Spleen (tissue), 11 donors: ENCODE results near the gene KRTAP12-1. TPM values are rescaled to one million over a fixed set of nuclear protein-coding genes. Genes with fewer than 3 reads are reported as not detected.

Experiments used
- DNase-seq: peaks from one replicate; pipeline ENCODE4 v3.0.0-alpha.2; 2020
- H3K27ac ChIP-seq, 8 donors: fragments of 200-600 bp; sonication (generic) in 7 of 8; 1 replicate in 4 of 8; 2 replicates in 4 of 8; pipeline versions ENCODE4 v1.5.0 to v1.8.0; 2016 to 2021; ENCODE audit warnings: inconsistent platforms in 4 of 8, mild to moderate bottlenecking in 4 of 8, moderate library complexity in 1 of 8
- H3K27me3 ChIP-seq, 7 donors: fragments of 200-600 bp; sonication (generic) in 6 of 7; replicated peaks in 1 of 7; 1 replicate in 4 of 7; 2 replicates in 3 of 7; pipeline versions ENCODE4 v1.5.0 to v1.8.0; 2016 to 2021; ENCODE audit warnings: inconsistent platforms in 3 of 7, mild to moderate bottlenecking in 1 of 7
- H3K36me3 ChIP-seq, 6 donors: fragments of 200-600 bp; sonication (generic) in 5 of 6; 1 replicate in 4 of 6; 2 replicates in 2 of 6; pipeline versions ENCODE4 v1.5.0 to v1.8.0; 2016 to 2021; ENCODE audit warnings: inconsistent platforms in 2 of 6
- H3K4me1 ChIP-seq, 6 donors: fragments of 200-600 bp; sonication (generic) in 5 of 6; 1 replicate in 3 of 6; 2 replicates in 3 of 6; pipeline versions ENCODE4 v1.5.0 to v1.8.0; 2016 to 2021; ENCODE audit warnings: inconsistent platforms in 3 of 6
- H3K4me3 ChIP-seq, 8 donors: fragments of 200-600 bp; sonication (generic) in 7 of 8; 1 replicate in 4 of 8; 2 replicates in 4 of 8; pipeline versions ENCODE4 v1.5.0 to v1.8.0; 2016 to 2021; ENCODE audit warnings: inconsistent platforms in 4 of 8, mild to moderate bottlenecking in 4 of 8, moderate library complexity in 2 of 8
- H3K9me3 ChIP-seq, 8 donors: fragments of 200-600 bp; sonication (generic) in 7 of 8; 1 replicate in 4 of 8; 2 replicates in 4 of 8; pipeline versions ENCODE4 v1.5.0 to v1.8.0; 2016 to 2021; ENCODE audit warnings: inconsistent platforms in 4 of 8
- CTCF ChIP-seq, 11 experiments: fragments of 200-600 bp in 7 of 11; fragments of 450-650 bp in 4 of 11; sonication (generic) in 4 of 11; IDR thresholded peaks in 8 of 11; conservative IDR thresholded peaks in 3 of 11; 1 replicate in 7 of 11; 2 replicates in 4 of 11; pipeline versions ENCODE4 v1.4.0 to v1.8.0; 2016 to 2021; ENCODE audit warnings: antibody characterized with exemption in 11 of 11, inconsistent platforms in 4 of 11, mild to moderate bottlenecking in 1 of 11
- POLR2A ChIP-seq, 3 donors: fragments of 450-650 bp; IDR thresholded peaks; one replicate each; pipeline ENCODE4 v1.5.1; 2017; ENCODE audit warnings: antibody characterized with exemption in 3 of 3, mild to moderate bottlenecking in 1 of 3
- POLR2AphosphoS5 ChIP-seq, 3 donors: sonication (generic); formaldehyde crosslinking; IDR thresholded peaks; one replicate each; pipeline ENCODE4 v1.5.1; 2017; ENCODE audit warnings: antibody characterized with exemption in 3 of 3
- WGBS, 5 donors: extraction: QIAGEN DNeasy Blood & Tissue Kit in 3 of 5; methylation state at CpG; one replicate each; pipeline versions ENCODE4 v1.1.5 to v1.1.7; 2013 to 2018; 5-methylcytosine and 5-hydroxymethylcytosine counted together
- intact Hi-C: fragments of 100-400 bp; cut with DNase I; formaldehyde crosslinking; loops from one replicate; pipeline ENCODE4 v1.15.0; 2023; ENCODE audit warnings: low total_unique reads
- polyA plus RNA-seq, 3 donors: library from polyadenylated mRNA; stranded (reverse); fragments of 200-250 nt; gene quantifications; one replicate each; pipeline ENCODE4 v1.2.1, GENCODE V29; 2013
- total RNA-seq, 7 donors: library from RNA; depleted of rRNA in 3 of 7; stranded (reverse); fragments of >200 nt in 3 of 7; fragmentation: NEBNext Ultra II Directional in 4 of 7; extraction: Animal tissue kit (Norgen Biotek cat#: 25700) in 4 of 7; gene quantifications; one replicate each; pipeline versions ENCODE4 v1.1.0 to v1.2.1, GENCODE V29; 2016 to 2021
- donor health status: healthy with polysubstance abuse.
- donor health status: DM: no; HTN: no; CAD: no; lungs with moderate emphysema.
- donor health status: DM: no; HTN: no; CAD: no.
- donor health status: Bipolar disorder and iron deficiency.
- donor health status: healthy.
- donor health status: DM: no; HTN: no; CAD: no.
- donor health status: DM: yes; HTN: yes; CAD: no.

The KRTAP12-1 gene
- total and polyA plus RNA-seq, 10 donors: not detected

GRCh38 chr21:44716984-44717383, 35.0 kb upstream of the KRTAP12-1 start:
- TF ChIP-seq POLR2AphosphoS5 (IDR thresholded peaks at IDR 0.05) (no peak), POLR2A (IDR thresholded peaks at IDR 0.05) (no peak), CTCF (IDR thresholded peaks at IDR 0.05 in 8 of 11, conservative IDR thresholded peaks at IDR 0.05 in 3 of 11) (no peak)
- no peak overlapping the region for H3K27ac ChIP-seq
- peaks cover 0 to 60% (median 27%) of the 10 kb centered on the region in 7 donors for H3K27me3 ChIP-seq
- peaks cover 0 to 8% (median 0%) of the 10 kb centered on the region in 6 donors for H3K4me1 ChIP-seq
- no peaks in the 10 kb centered on the region for H3K9me3 ChIP-seq
- intact Hi-C loops: no loop called here
- no peak for DNase-seq
- H3K4me3 ChIP-seq: no peak overlapping the region
- no peaks in the 10 kb centered on the region for H3K36me3 ChIP-seq

GRCh38 chr21:44714905-44715304, 32.9 kb upstream of the KRTAP12-1 start:
- H3K4me3 ChIP-seq: no peak overlapping the region
- DNase-seq: no peak
- 18 to 23% (median 21%) methylated on average over 8 of the region's 8 CpGs for WGBS, 5 donors
- no peak overlapping the region for H3K27ac ChIP-seq
- intact Hi-C loops: no loop called here
- H3K27me3 ChIP-seq: peaks cover 4 to 65% (median 46%) of the 10 kb centered on the region in 7 donors
- H3K36me3 ChIP-seq: no peaks in the 10 kb centered on the region
- no peak for TF ChIP-seq CTCF (IDR thresholded peaks at IDR 0.05 in 8 of 11, conservative IDR thresholded peaks at IDR 0.05 in 3 of 11)
- no peak for TF ChIP-seq POLR2AphosphoS5 (IDR thresholded peaks at IDR 0.05)
- TF ChIP-seq POLR2A (IDR thresholded peaks at IDR 0.05): no peak
- peaks cover 0 to 29% (median 14%) of the 10 kb centered on the region in 6 donors for H3K4me1 ChIP-seq
- H3K9me3 ChIP-seq: no peaks in the 10 kb centered on the region

GRCh38 chr21:44713846-44714245, 31.9 kb upstream of the KRTAP12-1 start:
- Histone ChIP-seq H3K4me1 (peaks cover 0 to 40% (median 23%) of the 10 kb centered on the region in 6 donors), H3K9me3 (no peaks in the 10 kb centered on the region), H3K4me3 (no peak overlapping the region), H3K27me3 (peaks cover 4 to 70% (median 56%) of the 10 kb centered on the region in 7 donors), H3K36me3 (no peaks in the 10 kb centered on the region), H3K27ac (no peak overlapping the region)
- TF ChIP-seq POLR2A (IDR thresholded peaks at IDR 0.05) (no peak), POLR2AphosphoS5 (IDR thresholded peaks at IDR 0.05) (no peak), CTCF (IDR thresholded peaks at IDR 0.05 in 8 of 11, conservative IDR thresholded peaks at IDR 0.05 in 3 of 11) (no peak)
- WGBS, 5 donors: 82 to 93% (median 89%) methylated on average over 10 of the region's 10 CpGs
- intact Hi-C loops: no loop called here
- DNase-seq: no peak

- Histone ChIP-seq H3K27ac (no peak overlapping the region), H3K27me3 (peaks cover 6 to 70% (median 63%) of the 10 kb centered on the region in 7 donors), H3K4me1 (peaks cover 0 to 47% (median 24%) of the 10 kb centered on the region in 6 donors), H3K4me3 (no peak overlapping the region), H3K36me3 (no peaks in the 10 kb centered on the region), H3K9me3 (no peaks in the 10 kb centered on the region)
- TF ChIP-seq POLR2A (IDR thresholded peaks at IDR 0.05) (no peak), CTCF (IDR thresholded peaks at IDR 0.05 in 8 of 11, conservative IDR thresholded peaks at IDR 0.05 in 3 of 11) (no peak), POLR2AphosphoS5 (IDR thresholded peaks at IDR 0.05) (no peak)
- intact Hi-C loops: no loop called here
- no peak for DNase-seq
- WGBS, 5 donors: 52 to 64% (median 62%) methylated on average over 7 to 9 of the region's 9 CpGs
These were observed 31.2 kb upstream of the KRTAP12-1 start for GRCh38 chr21:44713130-44713529.
